SK-N-SH (cell line): ENCODE measurements around the gene GRIK1. TPM values are rescaled to one million over a fixed set of nuclear protein-coding genes. Genes with fewer than 3 reads are reported as not detected.

Experiments
- CTCF ChIA-PET: fragments of 300-600, 350-600 bp; formaldehyde crosslinking; extraction: SDS; loops from one replicate; lab custom pipeline; 2021; lab: Yijun Ruan, JAX
- POLR2A ChIA-PET: fragments of 350-600 bp; sonication (Branson Sonifier 250); formaldehyde crosslinking; extraction: SDS; loops from one replicate; lab custom pipeline; 2020; ENCODE audit warnings: antibody characterized with exemption, inconsistent platforms; lab: Yijun Ruan, JAX
- DNase-seq: peaks from one replicate; pipeline ENCODE4 v3.0.0; 2012
- H2AFZ ChIP-seq: fragments of 200-600 bp; sonication (generic); 2 replicates; pipeline ENCODE4 v1.8.1; 2016; ENCODE audit warnings: antibody characterized with exemption, mild to moderate bottlenecking, low read depth
- H3F3A ChIP-seq: fragments of 200-600 bp; sonication (generic); replicated peaks from 2 replicates; pipeline ENCODE3; 2016; ENCODE audit warnings: antibody characterized with exemption, mild to moderate bottlenecking; ENCODE audit not compliant: insufficient read depth
- H3K27ac ChIP-seq, 2 experiments: fragments of 200-500 bp in 1 of 2; fragments of 200-600 bp in 1 of 2; sonication (Bioruptor generic) in 1 of 2; sonication (generic), shearing (Covaris generic) in 1 of 2; 2 replicates each; pipeline versions ENCODE4 v1.5.1 to v1.6.1; 2014 to 2016; ENCODE audit warnings: low read depth in 2 of 2, inconsistent platforms in 1 of 2, low read length in 1 of 2, mild to moderate bottlenecking in 1 of 2, mixed read lengths in 1 of 2
- H3K27me3 ChIP-seq: fragments of 200-600 bp; sonication (generic), shearing (Covaris generic); 2 replicates; pipeline ENCODE4 v1.6.1; 2016; ENCODE audit warnings: mixed run types; ENCODE audit not compliant: insufficient read depth
- H3K36me3 ChIP-seq, 2 experiments: fragments of 200-500 bp in 1 of 2; fragments of 200-600 bp in 1 of 2; sonication (Bioruptor generic) in 1 of 2; sonication (generic) in 1 of 2; replicated peaks in 1 of 2; 2 replicates each; pipeline versions ENCODE3 to v1.5.1; 2014 to 2016; ENCODE audit warnings: low read length in 1 of 2, mild to moderate bottlenecking in 1 of 2; ENCODE audit not compliant: insufficient read depth in 2 of 2, control insufficient read depth in 1 of 2
- H3K4me1 ChIP-seq, 2 experiments: fragments of 200-500 bp in 1 of 2; fragments of 200-600 bp in 1 of 2; sonication (Bioruptor generic) in 1 of 2; sonication (generic), shearing (Covaris generic) in 1 of 2; 2 replicates each; pipeline versions ENCODE4 v1.5.1 to v1.6.1; 2014 to 2016; ENCODE audit warnings: low read depth in 1 of 2, low read length in 1 of 2, mixed run types in 1 of 2; ENCODE audit not compliant: insufficient read depth in 2 of 2, control insufficient read depth in 1 of 2
- H3K4me2 ChIP-seq: fragments of 200-600 bp; sonication (generic), shearing (Covaris generic); 2 replicates; pipeline ENCODE4 v1.6.1; 2017; ENCODE audit warnings: mixed run types
- H3K4me3 ChIP-seq, 2 experiments: fragments of 200-500 bp in 1 of 2; fragments of 200-600 bp in 1 of 2; sonication (Bioruptor generic) in 1 of 2; sonication (generic), shearing (Covaris generic) in 1 of 2; 2 replicates each; pipeline versions ENCODE4 v1.5.1 to v1.8.1; 2014 to 2016; ENCODE audit warnings: low read depth in 2 of 2, inconsistent platforms in 1 of 2, low read length in 1 of 2, mild to moderate bottlenecking in 1 of 2, mixed read lengths in 1 of 2, moderate library complexity in 1 of 2
- H3K79me2 ChIP-seq: fragments of 200-600 bp; sonication (generic); 2 replicates; pipeline ENCODE4 v1.8.1; 2017; ENCODE audit warnings: mild to moderate bottlenecking; ENCODE audit not compliant: insufficient read depth
- H3K9ac ChIP-seq: fragments of 200-600 bp; sonication (generic); 2 replicates; pipeline ENCODE4 v1.6.1; 2017; ENCODE audit warnings: mixed run types
- H3K9me2 ChIP-seq: fragments of 200-600 bp; sonication (generic); 2 replicates; pipeline ENCODE4 v1.6.1; 2017; ENCODE audit warnings: mixed run types
- H3K9me3 ChIP-seq: fragments of 200-600 bp; sonication (generic); 2 replicates; pipeline ENCODE4 v1.6.1; 2017; ENCODE audit warnings: mixed run types, mild to moderate bottlenecking, moderate library complexity
- H4K20me1 ChIP-seq: fragments of 200-600 bp; sonication (generic); 2 replicates; pipeline ENCODE4 v1.6.1; 2017; ENCODE audit warnings: mild to moderate bottlenecking, mixed run types; ENCODE audit not compliant: insufficient read depth
- CTCF ChIP-seq: fragments of 200-600 bp; sonication (generic); IDR thresholded peaks from 2 replicates; pipeline ENCODE4 v1.6.1; 2017; ENCODE audit warnings: antibody characterized with exemption, mild to moderate bottlenecking, moderate library complexity
- ELF1 ChIP-seq: IDR thresholded peaks from 2 replicates; pipeline ENCODE4 v1.4.0; 2012
- EP300 ChIP-seq, 2 experiments: IDR thresholded peaks; 2 replicates each; pipeline versions ENCODE4 v1.4.0 to v1.6.1; 2012; ENCODE audit warnings: borderline replicate concordance in 1 of 2, low read depth in 1 of 2, low read length in 1 of 2
- EZH2phosphoT487 ChIP-seq: fragments of 200-600 bp; sonication (generic); IDR thresholded peaks from 2 replicates; pipeline ENCODE4 v1.6.1; 2017; ENCODE audit warnings: low read depth, mixed run types, mild to moderate bottlenecking, antibody characterized with exemption, moderate library complexity, borderline replicate concordance
- FOSL2 ChIP-seq: IDR thresholded peaks from 2 replicates; pipeline ENCODE4 v1.4.0; 2012; ENCODE audit warnings: low read depth, mild to moderate bottlenecking, moderate library complexity, borderline replicate concordance
- FOXJ3 ChIP-seq: sonication (generic); formaldehyde crosslinking; IDR thresholded peaks from 2 replicates; pipeline ENCODE4 v1.5.1; 2020; ENCODE audit warnings: mild to moderate bottlenecking, missing genetic modification reagents
- FOXM1 ChIP-seq: IDR thresholded peaks from 2 replicates; pipeline ENCODE4 v1.4.0; 2012; ENCODE audit warnings: low read depth, mild to moderate bottlenecking
- MEF2A ChIP-seq: IDR thresholded peaks from 2 replicates; pipeline ENCODE4 v1.4.0; 2012; ENCODE audit warnings: low read depth, borderline replicate concordance
- NFIC ChIP-seq: IDR thresholded peaks from 2 replicates; pipeline ENCODE4 v1.4.0; 2012; ENCODE audit warnings: borderline replicate concordance
- NRF1 ChIP-seq: IDR thresholded peaks from 2 replicates; pipeline ENCODE4 v1.6.1; 2012; ENCODE audit warnings: low read depth, mild to moderate bottlenecking, low read length
- RXRA ChIP-seq: IDR thresholded peaks from 2 replicates; pipeline ENCODE4 v1.4.0; 2012; ENCODE audit warnings: low read depth, mild to moderate bottlenecking, borderline replicate concordance
- SMC3 ChIP-seq: IDR thresholded peaks from 2 replicates; pipeline ENCODE4 v1.6.1; 2012; ENCODE audit warnings: low read depth, low read length, improper control_type of control experiment
- TAF1 ChIP-seq: IDR thresholded peaks from 2 replicates; pipeline ENCODE4 v1.6.1; 2012; ENCODE audit warnings: low read depth, mild to moderate bottlenecking, low read length, moderate library complexity, borderline replicate concordance
- TCF12 ChIP-seq: IDR thresholded peaks from 2 replicates; pipeline ENCODE4 v1.4.0; 2012
- TEAD4 ChIP-seq: IDR thresholded peaks from 2 replicates; pipeline ENCODE4 v1.4.0; 2012; ENCODE audit warnings: mild to moderate bottlenecking, borderline replicate concordance; ENCODE audit not compliant: insufficient read depth
- USF2 ChIP-seq: fragments of 150-350 bp; IDR thresholded peaks from 2 replicates; pipeline ENCODE4 v1.6.1; 2017; ENCODE audit warnings: antibody characterized with exemption, low read length, low read depth, borderline replicate concordance
- YY1 ChIP-seq: IDR thresholded peaks from 2 replicates; pipeline ENCODE4 v1.4.0; 2012; ENCODE audit warnings: low read depth, mild to moderate bottlenecking
- WGBS: methylation state at CpG from one replicate; pipeline ENCODE4 v1.1.6; 2017; ENCODE audit warnings: low lambda C conversion rate; 5-methylcytosine and 5-hydroxymethylcytosine counted together
- polyA plus RNA-seq, 3 experiments: library from polyadenylated mRNA; depleted of rRNA; stranded (reverse); fragments of >200 nt; gene quantifications; 2 replicates each; pipeline ENCODE4 v1.2.3, GENCODE V29; 2012
- TF ChIP-seq, protein P1 (sequence below): fragments of 150-350 bp; IDR thresholded peaks from 2 replicates; pipeline ENCODE4 v1.6.1; 2016; ENCODE audit warnings: mild to moderate bottlenecking, low read depth, low read length
- TF ChIP-seq, protein P2 (sequence below): IDR thresholded peaks from 2 replicates; pipeline ENCODE4 v1.6.1; 2012; ENCODE audit warnings: mild to moderate bottlenecking, low read depth, low read length, moderate library complexity
- TF ChIP-seq, protein P3 (sequence below): IDR thresholded peaks from 2 replicates; pipeline ENCODE4 v1.4.0; 2012; ENCODE audit warnings: low read depth, borderline replicate concordance

GRIK1 gene
- polyA plus RNA-seq, 1 of the 3 experiments (the other 2 are of a cell fraction): not detected

DNA sequence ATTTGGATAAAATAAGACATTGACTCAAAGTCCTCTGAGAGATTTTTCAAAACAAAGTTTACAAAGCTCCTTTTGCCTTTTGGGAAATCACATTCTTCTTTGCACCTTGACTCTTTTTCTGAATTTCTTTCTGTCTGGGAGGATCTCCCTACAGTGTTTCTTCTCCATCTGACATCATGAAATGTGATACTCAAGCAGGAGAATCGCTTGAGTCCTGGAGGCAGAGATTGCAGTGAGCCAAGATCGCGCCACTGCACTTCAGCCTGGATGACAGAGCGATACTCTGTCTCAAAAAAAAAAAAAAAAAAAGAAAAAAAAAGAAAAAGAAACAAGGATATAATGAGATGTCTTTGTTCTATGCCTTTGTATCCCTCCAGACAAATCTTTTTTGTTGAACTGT, 13.3 kb upstream of the GRIK1 start:
- CTCF ChIA-PET: no interaction called here
- H3K27ac ChIP-seq: no peak overlapping the region
- H3K9me3 ChIP-seq: no peaks in the 10 kb centered on the region
- no peaks in the 10 kb centered on the region for H3K36me3 ChIP-seq
- H2AFZ ChIP-seq: no peak overlapping the region
- H3K4me1 ChIP-seq: no peaks in the 10 kb centered on the region
- TF ChIP-seq EZH2phosphoT487 (no peak), FOXJ3 (no peak), NRF1 (no peak), NFIC (no peak)
- TF ChIP-seq, protein P1, sequence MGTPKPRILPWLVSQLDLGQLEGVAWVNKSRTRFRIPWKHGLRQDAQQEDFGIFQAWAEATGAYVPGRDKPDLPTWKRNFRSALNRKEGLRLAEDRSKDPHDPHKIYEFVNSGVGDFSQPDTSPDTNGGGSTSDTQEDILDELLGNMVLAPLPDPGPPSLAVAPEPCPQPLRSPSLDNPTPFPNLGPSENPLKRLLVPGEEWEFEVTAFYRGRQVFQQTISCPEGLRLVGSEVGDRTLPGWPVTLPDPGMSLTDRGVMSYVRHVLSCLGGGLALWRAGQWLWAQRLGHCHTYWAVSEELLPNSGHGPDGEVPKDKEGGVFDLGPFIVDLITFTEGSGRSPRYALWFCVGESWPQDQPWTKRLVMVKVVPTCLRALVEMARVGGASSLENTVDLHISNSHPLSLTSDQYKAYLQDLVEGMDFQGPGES: no peak
- TF ChIP-seq, protein P2, sequence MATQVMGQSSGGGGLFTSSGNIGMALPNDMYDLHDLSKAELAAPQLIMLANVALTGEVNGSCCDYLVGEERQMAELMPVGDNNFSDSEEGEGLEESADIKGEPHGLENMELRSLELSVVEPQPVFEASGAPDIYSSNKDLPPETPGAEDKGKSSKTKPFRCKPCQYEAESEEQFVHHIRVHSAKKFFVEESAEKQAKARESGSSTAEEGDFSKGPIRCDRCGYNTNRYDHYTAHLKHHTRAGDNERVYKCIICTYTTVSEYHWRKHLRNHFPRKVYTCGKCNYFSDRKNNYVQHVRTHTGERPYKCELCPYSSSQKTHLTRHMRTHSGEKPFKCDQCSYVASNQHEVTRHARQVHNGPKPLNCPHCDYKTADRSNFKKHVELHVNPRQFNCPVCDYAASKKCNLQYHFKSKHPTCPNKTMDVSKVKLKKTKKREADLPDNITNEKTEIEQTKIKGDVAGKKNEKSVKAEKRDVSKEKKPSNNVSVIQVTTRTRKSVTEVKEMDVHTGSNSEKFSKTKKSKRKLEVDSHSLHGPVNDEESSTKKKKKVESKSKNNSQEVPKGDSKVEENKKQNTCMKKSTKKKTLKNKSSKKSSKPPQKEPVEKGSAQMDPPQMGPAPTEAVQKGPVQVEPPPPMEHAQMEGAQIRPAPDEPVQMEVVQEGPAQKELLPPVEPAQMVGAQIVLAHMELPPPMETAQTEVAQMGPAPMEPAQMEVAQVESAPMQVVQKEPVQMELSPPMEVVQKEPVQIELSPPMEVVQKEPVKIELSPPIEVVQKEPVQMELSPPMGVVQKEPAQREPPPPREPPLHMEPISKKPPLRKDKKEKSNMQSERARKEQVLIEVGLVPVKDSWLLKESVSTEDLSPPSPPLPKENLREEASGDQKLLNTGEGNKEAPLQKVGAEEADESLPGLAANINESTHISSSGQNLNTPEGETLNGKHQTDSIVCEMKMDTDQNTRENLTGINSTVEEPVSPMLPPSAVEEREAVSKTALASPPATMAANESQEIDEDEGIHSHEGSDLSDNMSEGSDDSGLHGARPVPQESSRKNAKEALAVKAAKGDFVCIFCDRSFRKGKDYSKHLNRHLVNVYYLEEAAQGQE: no peak
- no peaks in the 10 kb centered on the region for H3K79me2 ChIP-seq
- H3F3A ChIP-seq: no peaks in the 10 kb centered on the region
- POLR2A ChIA-PET: interaction anchor here (0.6 kb wide), 1 partner anchor 309 kb away, joined by 3 read pairs; no protein-coding TSS in a partner anchor
- no peak overlapping the region for H3K9ac ChIP-seq
- H3K4me2 ChIP-seq: no peak overlapping the region
- 25% methylated on average over 4 of the region's 4 CpGs for WGBS
- no peaks in the 10 kb centered on the region; the same call in 1 of the 2 replicates for H3K27me3 ChIP-seq
- no peak overlapping the region for H3K4me3 ChIP-seq
- DNase-seq: no peak
- no peaks in the 10 kb centered on the region for H3K9me2 ChIP-seq
- H4K20me1 ChIP-seq: no peaks in the 10 kb centered on the region

- CTCF ChIA-PET: interaction anchor here (1.7 kb wide), 1 partner anchor 11 kb away, joined by 4 read pairs; no protein-coding TSS in a partner anchor
- no peak for TF ChIP-seq FOXJ3
- TF ChIP-seq SMC3: no peak
- no peak for TF ChIP-seq FOXM1
- TF ChIP-seq MEF2A: no peak
- TF ChIP-seq RXRA: no peak
- TF ChIP-seq YY1: no peak
- no peak for TF ChIP-seq FOSL2
- TF ChIP-seq TCF12: no peak
- TF ChIP-seq ELF1: no peak
- no peak for TF ChIP-seq CTCF
- no peak for TF ChIP-seq TAF1
- no peak for TF ChIP-seq USF2
- no peak for TF ChIP-seq EP300 (IDR thresholded peaks at IDR 0.05; ENCODE audit: borderline replicate concordance in 1 of 2, low read depth in 1 of 2, low read length in 1 of 2)
- TF ChIP-seq EZH2phosphoT487: no peak
- TF ChIP-seq, protein P3, sequence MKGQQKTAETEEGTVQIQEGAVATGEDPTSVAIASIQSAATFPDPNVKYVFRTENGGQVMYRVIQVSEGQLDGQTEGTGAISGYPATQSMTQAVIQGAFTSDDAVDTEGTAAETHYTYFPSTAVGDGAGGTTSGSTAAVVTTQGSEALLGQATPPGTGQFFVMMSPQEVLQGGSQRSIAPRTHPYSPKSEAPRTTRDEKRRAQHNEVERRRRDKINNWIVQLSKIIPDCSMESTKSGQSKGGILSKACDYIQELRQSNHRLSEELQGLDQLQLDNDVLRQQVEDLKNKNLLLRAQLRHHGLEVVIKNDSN: no peak
- no peak for TF ChIP-seq TEAD4
These were observed 12.1 kb upstream of the GRIK1 start for GRCh38 chr21:29951911-29952310.

More at GRCh38 chr21:29951911-29952310, 12.1 kb upstream of the GRIK1 start:
- no peaks in the 10 kb centered on the region for H3F3A ChIP-seq
- no peaks in the 10 kb centered on the region for H3K79me2 ChIP-seq
- no peak overlapping the region for H3K27ac ChIP-seq
- no peak overlapping the region for H2AFZ ChIP-seq
- no peaks in the 10 kb centered on the region for H3K4me1 ChIP-seq
- H3K9me3 ChIP-seq: no peaks in the 10 kb centered on the region
- no peak overlapping the region for H3K4me3 ChIP-seq
- H3K9me2 ChIP-seq: no peaks in the 10 kb centered on the region
- no peaks in the 10 kb centered on the region for H4K20me1 ChIP-seq
- H3K4me2 ChIP-seq: no peak overlapping the region
- H3K36me3 ChIP-seq: no peaks in the 10 kb centered on the region
- POLR2A ChIA-PET: no interaction called here
- no peaks in the 10 kb centered on the region; the same call in 1 of the 2 replicates for H3K27me3 ChIP-seq
- no peak overlapping the region for H3K9ac ChIP-seq
- no peak for DNase-seq
